Measurements from ENCODE around the gene BIRC5.
A peak's percentile ranks its signal among the peaks of the same experiment; 100 is the strongest.
"Not testable (repeated sequence)": the region's sequence is repeated elsewhere in the genome, so short reads cannot be mapped to it uniquely, and the experiment has no call there.

Gene BIRC5

DNA sequence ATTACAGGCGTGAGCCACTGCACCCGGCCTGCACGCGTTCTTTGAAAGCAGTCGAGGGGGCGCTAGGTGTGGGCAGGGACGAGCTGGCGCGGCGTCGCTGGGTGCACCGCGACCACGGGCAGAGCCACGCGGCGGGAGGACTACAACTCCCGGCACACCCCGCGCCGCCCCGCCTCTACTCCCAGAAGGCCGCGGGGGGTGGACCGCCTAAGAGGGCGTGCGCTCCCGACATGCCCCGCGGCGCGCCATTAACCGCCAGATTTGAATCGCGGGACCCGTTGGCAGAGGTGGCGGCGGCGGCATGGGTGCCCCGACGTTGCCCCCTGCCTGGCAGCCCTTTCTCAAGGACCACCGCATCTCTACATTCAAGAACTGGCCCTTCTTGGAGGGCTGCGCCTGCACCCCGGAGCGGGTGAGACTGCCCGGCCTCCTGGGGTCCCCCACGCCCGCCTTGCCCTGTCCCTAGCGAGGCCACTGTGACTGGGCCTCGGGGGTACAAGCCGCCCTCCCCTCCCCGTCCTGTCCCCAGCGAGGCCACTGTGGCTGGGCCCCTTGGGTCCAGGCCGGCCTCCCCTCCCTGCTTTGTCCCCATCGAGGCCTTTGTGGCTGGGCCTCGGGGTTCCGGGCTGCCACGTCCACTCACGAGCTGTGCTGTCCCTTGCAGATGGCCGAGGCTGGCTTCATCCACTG lies at the start of gene BIRC5:
Gene BIRC5 (plus strand): TSS at position 238 of the 690 bp plus-strand sequence. CDS start 64 bp downstream, at position 302.
- H3K27ac ChIP-seq (ENCODE audit: low read depth, low read length) = no peak within 1 kb of the TSS
- H3K4me1 ChIP-seq (ENCODE audit: control insufficient read depth, insufficient read depth, low read length) = no peaks in the 10 kb centered on the region
- no peak within 1 kb of the TSS for H3K9ac ChIP-seq (ENCODE audit: low read length)
- no peaks in the 10 kb centered on the region for H3K36me3 ChIP-seq (ENCODE audit: control insufficient read depth, insufficient read depth, low read length)
- H3K27me3 ChIP-seq (ENCODE audit: control insufficient read depth, insufficient read depth, low read length) = no peaks in the 10 kb centered on the region
- peak within 1 kb of the TSS; percentile 59 for H3K4me3 ChIP-seq (ENCODE audit: low read length)

DNA sequence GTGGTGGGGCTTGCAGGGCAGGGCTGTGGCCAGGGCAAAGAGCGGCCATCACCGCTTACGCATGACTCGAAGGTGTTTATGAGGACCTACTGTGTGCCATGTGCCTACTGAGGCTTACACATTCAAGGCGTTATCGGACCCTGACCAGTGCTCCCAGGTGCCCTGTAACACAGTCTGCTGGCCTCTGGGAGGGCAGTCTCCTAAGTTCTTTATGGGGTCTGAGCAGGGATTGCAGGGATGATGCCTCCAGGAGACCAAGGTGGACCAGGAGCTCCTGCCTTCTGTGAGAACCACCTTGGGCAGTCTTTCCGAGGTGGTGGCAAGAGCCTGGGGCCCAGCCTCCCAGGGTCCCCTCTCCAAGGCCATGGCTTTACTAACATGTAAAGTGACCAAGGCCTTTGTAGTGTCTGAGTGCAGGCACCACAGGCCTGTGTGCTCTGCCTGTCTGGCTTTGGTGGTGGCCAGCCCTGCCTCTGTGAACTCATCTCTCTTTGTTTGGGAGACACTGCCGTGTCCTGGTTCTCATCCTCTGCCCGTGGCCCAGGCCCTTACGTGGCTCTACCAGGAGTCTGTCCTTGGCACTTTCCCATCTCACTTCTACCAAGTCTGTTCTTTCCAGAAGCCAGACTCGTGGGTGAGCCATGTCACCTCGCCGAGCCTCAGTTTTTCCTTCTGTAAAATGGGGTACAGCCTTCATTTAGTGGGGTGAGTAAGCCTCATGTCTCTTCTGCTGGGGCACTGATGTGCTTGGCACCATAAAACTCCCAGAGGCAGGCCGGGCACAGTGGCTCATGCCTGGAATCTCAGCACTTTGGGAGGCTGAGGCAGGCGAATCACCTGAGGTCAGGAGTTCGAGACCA lies 49.1 kb upstream of the BIRC5 start:
- no peak overlapping the region for H3K4me3 ChIP-seq (ENCODE audit: low read length)
- H3K27me3 ChIP-seq (ENCODE audit: control insufficient read depth, insufficient read depth, low read length) = no peaks in the 10 kb centered on the region
- no peaks in the 10 kb centered on the region for H3K4me1 ChIP-seq (ENCODE audit: control insufficient read depth, insufficient read depth, low read length)
- H3K27ac ChIP-seq (ENCODE audit: low read depth, low read length) = no peak overlapping the region
- H3K36me3 ChIP-seq (ENCODE audit: control insufficient read depth, insufficient read depth, low read length) = no peaks in the 10 kb centered on the region
- H3K9ac ChIP-seq (ENCODE audit: low read length) = no peak overlapping the region

GRCh38 chr17:78166416-78166815 lies 47.6 kb upstream of the BIRC5 start:
- H3K4me3 ChIP-seq (ENCODE audit: low read length) = no peak overlapping the region

DNA sequence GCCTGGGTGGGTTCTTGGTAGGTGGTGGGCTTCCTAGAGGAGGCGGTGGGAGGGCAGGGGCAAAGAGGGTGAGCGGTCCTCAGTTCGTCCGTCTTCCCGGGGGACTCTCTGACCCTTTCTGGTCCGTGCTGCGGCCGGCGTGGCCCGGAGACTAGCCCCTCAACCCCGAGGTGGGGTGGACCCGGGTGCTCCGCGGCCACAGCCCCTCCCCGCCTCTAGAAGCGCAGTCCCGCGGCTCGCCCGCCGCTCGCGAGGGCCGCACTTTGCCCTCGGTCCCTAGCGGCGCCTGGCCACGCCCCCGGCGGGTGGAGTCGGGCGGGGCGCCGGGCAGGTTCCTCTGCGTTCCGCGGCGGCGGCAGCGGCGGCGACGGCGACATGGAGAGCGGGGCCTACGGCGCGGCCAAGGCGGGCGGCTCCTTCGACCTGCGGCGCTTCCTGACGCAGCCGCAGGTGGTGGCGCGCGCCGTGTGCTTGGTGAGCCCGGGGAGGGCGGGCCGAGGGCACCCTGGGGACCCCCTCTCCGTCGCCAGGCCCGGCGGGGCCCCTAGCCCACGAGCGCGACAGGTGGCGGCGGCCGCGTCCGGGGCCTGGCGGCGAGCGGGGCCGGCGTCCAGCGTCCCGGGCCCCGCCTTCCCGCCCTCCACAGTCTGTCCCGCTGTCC lies 45.7 kb upstream of the BIRC5 start, which contains the start of gene SYNGR2:
Gene SYNGR2 (plus strand): TSS at position 340 of the 661 bp plus-strand sequence. CDS start 36 bp downstream, at position 376.
- peak within 1 kb of the TSS; percentile 53 for H3K27ac ChIP-seq (ENCODE audit: low read depth, low read length)
- H3K27me3 ChIP-seq (ENCODE audit: control insufficient read depth, insufficient read depth, low read length) = no peaks in the 10 kb centered on the region
- peaks cover 4% of the 10 kb centered on the region for H3K36me3 ChIP-seq (ENCODE audit: control insufficient read depth, insufficient read depth, low read length)
- peak within 1 kb of the TSS; percentile 59 for H3K4me3 ChIP-seq (ENCODE audit: low read length)
- peaks cover 7% of the 10 kb centered on the region for H3K4me1 ChIP-seq (ENCODE audit: control insufficient read depth, insufficient read depth, low read length)
- peak within 1 kb of the TSS; percentile 62 for H3K9ac ChIP-seq (ENCODE audit: low read length)

More at GRCh38 chr17:78166416-78166815, 47.6 kb upstream of the BIRC5 start:
- no peak overlapping the region for H3K9ac ChIP-seq (ENCODE audit: low read length)
- H3K4me1 ChIP-seq (ENCODE audit: control insufficient read depth, insufficient read depth, low read length) = no peaks in the 10 kb centered on the region
- peaks cover 4% of the 10 kb centered on the region for H3K36me3 ChIP-seq (ENCODE audit: control insufficient read depth, insufficient read depth, low read length)
- no peak overlapping the region for H3K27ac ChIP-seq (ENCODE audit: low read depth, low read length)
- H3K27me3 ChIP-seq (ENCODE audit: control insufficient read depth, insufficient read depth, low read length) = no peaks in the 10 kb centered on the region

DNA sequence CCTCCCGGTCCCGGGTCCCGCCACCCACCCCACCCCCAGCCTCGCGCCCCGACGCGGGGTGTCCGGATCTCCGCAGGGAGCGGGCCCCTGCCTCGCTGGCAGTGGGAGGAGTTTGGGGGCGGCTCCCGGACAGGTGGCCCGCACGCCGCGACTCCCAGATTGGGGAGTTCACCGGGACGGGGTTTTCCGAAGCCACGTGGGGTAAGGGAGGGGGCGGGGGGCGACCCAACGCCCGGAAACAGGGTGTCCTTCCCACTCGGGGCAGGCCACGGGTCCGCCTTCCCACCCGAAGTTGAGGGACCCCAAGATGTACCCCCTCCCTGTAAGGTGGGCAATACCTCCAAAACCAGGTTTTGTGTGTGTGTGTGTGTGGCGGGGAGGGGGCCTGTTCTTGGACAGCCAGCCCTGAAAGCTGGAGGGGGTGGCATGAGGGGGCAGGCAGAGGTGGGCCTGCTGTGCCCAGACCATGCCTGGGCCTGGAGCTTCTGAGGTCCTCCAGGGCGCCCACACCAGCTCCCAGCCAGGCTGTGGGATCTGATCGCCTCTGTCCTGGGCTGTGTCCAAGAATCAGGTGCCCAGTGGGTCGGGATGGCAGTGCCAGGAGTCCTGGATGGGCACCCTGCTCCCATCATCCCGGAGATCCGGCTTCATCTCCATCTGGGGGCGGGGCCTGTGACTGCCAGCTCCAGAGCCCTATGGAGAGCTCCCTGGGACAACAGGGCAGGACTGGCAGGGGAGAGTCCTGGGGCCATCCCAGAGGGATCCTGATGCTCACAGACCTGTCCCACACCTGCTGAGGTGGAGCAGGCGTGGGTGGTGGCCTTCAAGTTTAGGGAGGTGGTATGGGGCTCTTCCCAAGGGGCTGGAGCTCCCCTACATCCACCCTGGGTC lies 44.9 kb upstream of the BIRC5 start:
- no peaks in the 10 kb centered on the region for H3K27me3 ChIP-seq (ENCODE audit: control insufficient read depth, insufficient read depth, low read length)
- H3K36me3 ChIP-seq (ENCODE audit: control insufficient read depth, insufficient read depth, low read length) = peaks cover 4% of the 10 kb centered on the region
- peaks cover 7% of the 10 kb centered on the region for H3K4me1 ChIP-seq (ENCODE audit: control insufficient read depth, insufficient read depth, low read length)
- peak overlapping the region; percentile 53 for H3K27ac ChIP-seq (ENCODE audit: low read depth, low read length)
- peak overlapping the region; percentile 49 for H3K9ac ChIP-seq (ENCODE audit: low read length)
- H3K4me3 ChIP-seq (ENCODE audit: low read length) = peak overlapping the region; percentile 59

DNA sequence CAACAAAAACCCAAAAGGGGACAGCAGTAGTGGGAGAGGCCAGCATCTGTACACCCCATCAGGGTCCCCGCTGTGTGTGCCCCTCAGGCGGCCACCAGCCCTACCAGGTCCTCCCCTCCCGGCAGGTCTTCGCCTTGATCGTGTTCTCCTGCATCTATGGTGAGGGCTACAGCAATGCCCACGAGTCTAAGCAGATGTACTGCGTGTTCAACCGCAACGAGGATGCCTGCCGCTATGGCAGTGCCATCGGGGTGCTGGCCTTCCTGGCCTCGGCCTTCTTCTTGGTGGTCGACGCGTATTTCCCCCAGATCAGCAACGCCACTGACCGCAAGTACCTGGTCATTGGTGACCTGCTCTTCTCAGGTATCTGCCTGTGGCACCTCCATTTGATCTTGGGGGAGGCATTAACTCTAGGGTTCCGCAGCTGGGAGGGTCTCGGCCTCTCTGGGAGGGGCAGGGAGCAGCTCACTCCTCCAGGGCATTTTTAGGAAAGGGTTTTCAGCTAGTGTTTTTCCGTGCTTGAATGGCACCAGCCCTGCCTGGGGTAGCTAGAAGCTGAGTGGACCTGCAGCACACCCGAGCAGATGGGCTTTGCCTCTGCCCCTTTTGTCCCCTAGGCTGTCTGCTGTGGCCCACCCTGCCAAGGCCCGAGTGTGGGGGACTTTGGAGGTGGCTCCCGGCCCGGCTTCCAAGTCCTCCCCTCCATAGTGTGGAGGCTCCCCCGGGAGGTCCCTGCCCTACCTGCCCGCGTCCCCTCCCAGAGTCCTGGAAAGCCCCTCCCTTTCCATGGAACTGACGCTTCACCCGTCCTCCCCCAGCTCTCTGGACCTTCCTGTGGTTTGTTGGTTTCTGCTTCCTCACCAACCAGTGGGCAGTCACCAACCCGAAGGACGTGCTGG lies 43.1 kb upstream of the BIRC5 start:
- Histone ChIP-seq H3K27me3 (ENCODE audit: control insufficient read depth, insufficient read depth, low read length) (no peaks in the 10 kb centered on the region), H3K9ac (ENCODE audit: low read length) (no peak overlapping the region), H3K4me1 (ENCODE audit: control insufficient read depth, insufficient read depth, low read length) (peaks cover 7% of the 10 kb centered on the region), H3K36me3 (ENCODE audit: control insufficient read depth, insufficient read depth, low read length) (peaks cover 4% of the 10 kb centered on the region), H3K27ac (ENCODE audit: low read depth, low read length) (no peak overlapping the region), H3K4me3 (ENCODE audit: low read length) (no peak overlapping the region)

GRCh38 chr17:78171591-78172248 lies 42.3 kb upstream of the BIRC5 start:
- not testable (repeated sequence) for H3K4me3 ChIP-seq (ENCODE audit: low read length); H3K27me3 ChIP-seq (ENCODE audit: control insufficient read depth, insufficient read depth, low read length); H3K9ac ChIP-seq (ENCODE audit: low read length); H3K36me3 ChIP-seq (ENCODE audit: control insufficient read depth, insufficient read depth, low read length)
- peaks cover 11% of the 10 kb centered on the region for H3K4me1 ChIP-seq (ENCODE audit: control insufficient read depth, insufficient read depth, low read length)
- peak overlapping the region; percentile 8 for H3K27ac ChIP-seq (ENCODE audit: low read depth, low read length)

GRCh38 chr17:78172249-78173051 lies 41.6 kb upstream of the BIRC5 start:
- H3K27ac ChIP-seq (ENCODE audit: low read depth, low read length) = peak overlapping the region; percentile 47
- no peak overlapping the region for H3K9ac ChIP-seq (ENCODE audit: low read length)
- no peaks in the 10 kb centered on the region for H3K27me3 ChIP-seq (ENCODE audit: control insufficient read depth, insufficient read depth, low read length)
- H3K4me1 ChIP-seq (ENCODE audit: control insufficient read depth, insufficient read depth, low read length) = peaks cover 11% of the 10 kb centered on the region
- H3K4me3 ChIP-seq (ENCODE audit: low read length) = no peak overlapping the region
- peaks cover 4% of the 10 kb centered on the region for H3K36me3 ChIP-seq (ENCODE audit: control insufficient read depth, insufficient read depth, low read length)

DNA sequence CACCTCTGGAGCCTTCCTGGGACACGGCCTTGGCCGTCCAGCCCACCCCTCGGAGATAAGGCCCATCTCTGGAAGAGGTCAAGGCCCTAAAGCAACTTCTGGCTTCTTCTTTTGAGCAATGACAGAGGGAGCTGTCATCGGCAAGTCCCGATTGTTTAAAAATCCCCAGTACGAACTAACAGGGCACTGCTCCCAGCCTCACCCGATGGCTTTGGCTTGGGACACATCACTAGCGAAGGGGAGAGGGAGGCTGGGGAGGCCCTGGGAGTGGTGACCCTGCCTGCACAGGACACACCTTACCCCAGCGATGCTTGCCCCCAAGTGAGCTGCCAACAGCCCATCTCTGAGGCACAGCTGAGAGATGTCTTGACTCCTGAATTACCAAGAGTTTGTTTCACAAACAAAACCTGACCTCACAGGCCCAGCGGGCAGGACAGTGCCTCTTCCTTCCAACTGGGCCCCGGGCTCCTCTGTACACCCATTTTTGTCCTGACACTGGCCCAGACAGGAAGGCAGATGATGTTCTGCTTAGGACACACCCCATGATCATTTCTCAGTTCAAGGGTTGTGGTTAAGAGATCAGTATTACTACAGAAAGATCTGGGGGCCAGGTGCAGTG lies 40.8 kb upstream of the BIRC5 start:
- H3K27me3 ChIP-seq (ENCODE audit: control insufficient read depth, insufficient read depth, low read length) = no peaks in the 10 kb centered on the region
- no peak overlapping the region for H3K9ac ChIP-seq (ENCODE audit: low read length)
- H3K36me3 ChIP-seq (ENCODE audit: control insufficient read depth, insufficient read depth, low read length) = peaks cover 4% of the 10 kb centered on the region
- H3K4me3 ChIP-seq (ENCODE audit: low read length) = no peak overlapping the region
- H3K4me1 ChIP-seq (ENCODE audit: control insufficient read depth, insufficient read depth, low read length) = peaks cover 11% of the 10 kb centered on the region
- H3K27ac ChIP-seq (ENCODE audit: low read depth, low read length) = peak overlapping the region; percentile 47

DNA sequence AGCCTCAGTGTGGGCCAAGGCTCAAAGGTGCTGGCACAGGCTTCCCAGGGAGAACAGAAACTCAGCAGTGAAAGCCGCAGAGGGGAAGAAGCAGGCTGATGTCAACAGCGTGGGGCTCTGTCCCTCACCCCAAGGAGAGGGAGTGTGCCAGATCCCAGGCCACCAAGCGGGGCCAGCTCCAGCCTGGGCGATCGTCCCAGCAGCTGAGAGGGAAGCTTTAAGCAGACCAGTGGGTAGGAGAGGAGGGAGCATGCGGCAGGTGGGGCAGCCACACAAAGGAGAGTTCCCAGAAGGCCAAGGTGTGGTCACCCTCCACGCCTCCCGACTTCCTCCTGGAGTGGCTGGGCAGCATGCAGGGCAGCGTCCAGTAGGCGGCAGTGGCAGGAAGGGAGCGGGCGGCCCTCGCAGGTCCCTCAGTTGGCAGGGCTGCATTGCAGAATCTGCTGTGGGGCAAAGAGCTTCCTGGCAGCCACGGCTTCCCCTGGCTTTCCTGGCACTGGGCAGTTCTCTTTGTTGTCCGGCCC lies 39.6 kb upstream of the BIRC5 start:
- H3K27me3 ChIP-seq (ENCODE audit: control insufficient read depth, insufficient read depth, low read length) = no peaks in the 10 kb centered on the region
- H3K4me3 ChIP-seq (ENCODE audit: low read length) = no peak overlapping the region
- peaks cover 4% of the 10 kb centered on the region for H3K36me3 ChIP-seq (ENCODE audit: control insufficient read depth, insufficient read depth, low read length)
- peak overlapping the region; percentile 63 for H3K27ac ChIP-seq (ENCODE audit: low read depth, low read length)
- H3K4me1 ChIP-seq (ENCODE audit: control insufficient read depth, insufficient read depth, low read length) = peaks cover 11% of the 10 kb centered on the region
- peak overlapping the region; percentile 41 for H3K9ac ChIP-seq (ENCODE audit: low read length)

Measured in rectal smooth muscle tissue (tissue), 1 donor.